A673 (cell line): ENCODE data around the gene GSTO2.

Source experiments
- EZH2 ChIP-seq: fragments of 200-600 bp; sonication (generic); IDR thresholded peaks from 2 replicates; pipeline ENCODE4 v1.6.1; 2017; ENCODE audit warnings: borderline replicate concordance, low read depth, mild to moderate bottlenecking, mixed read lengths, antibody characterized with exemption, low read length; ENCODE audit not compliant: poor library complexity, severe bottlenecking
- TF ChIP-seq, protein P1 (sequence below): fragments of 300-800, 200-600 bp; sonication (generic); conservative IDR thresholded peaks from 2 replicates; pipeline ENCODE4 v1.5.1; 2017; ENCODE audit warnings: low read depth, mild to moderate bottlenecking, antibody characterized with exemption, low read length, moderate library complexity, mixed read lengths

DNA sequence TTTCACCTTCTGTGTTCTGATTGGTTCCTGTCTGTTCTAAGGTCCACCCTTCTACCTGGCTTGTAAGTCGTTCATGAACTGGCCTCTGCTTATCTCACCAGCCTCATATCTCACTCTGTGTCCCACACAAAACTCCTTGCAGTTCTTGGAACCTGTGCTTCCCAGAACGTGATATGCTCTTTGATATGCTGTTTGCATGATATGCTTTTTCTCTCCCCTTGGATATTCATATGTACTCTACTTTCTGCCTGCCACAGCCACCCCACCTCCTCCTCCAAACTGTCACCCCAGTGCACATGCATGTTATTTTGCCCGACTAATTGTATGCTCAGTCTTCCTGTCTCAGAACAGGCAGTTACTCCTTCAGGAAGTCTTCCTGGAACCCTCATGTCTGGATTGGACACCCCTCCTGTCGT, 71.1 kb downstream of the GSTO2 start:
- TF ChIP-seq, protein P1, sequence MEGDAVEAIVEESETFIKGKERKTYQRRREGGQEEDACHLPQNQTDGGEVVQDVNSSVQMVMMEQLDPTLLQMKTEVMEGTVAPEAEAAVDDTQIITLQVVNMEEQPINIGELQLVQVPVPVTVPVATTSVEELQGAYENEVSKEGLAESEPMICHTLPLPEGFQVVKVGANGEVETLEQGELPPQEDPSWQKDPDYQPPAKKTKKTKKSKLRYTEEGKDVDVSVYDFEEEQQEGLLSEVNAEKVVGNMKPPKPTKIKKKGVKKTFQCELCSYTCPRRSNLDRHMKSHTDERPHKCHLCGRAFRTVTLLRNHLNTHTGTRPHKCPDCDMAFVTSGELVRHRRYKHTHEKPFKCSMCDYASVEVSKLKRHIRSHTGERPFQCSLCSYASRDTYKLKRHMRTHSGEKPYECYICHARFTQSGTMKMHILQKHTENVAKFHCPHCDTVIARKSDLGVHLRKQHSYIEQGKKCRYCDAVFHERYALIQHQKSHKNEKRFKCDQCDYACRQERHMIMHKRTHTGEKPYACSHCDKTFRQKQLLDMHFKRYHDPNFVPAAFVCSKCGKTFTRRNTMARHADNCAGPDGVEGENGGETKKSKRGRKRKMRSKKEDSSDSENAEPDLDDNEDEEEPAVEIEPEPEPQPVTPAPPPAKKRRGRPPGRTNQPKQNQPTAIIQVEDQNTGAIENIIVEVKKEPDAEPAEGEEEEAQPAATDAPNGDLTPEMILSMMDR, result no peak
- TF ChIP-seq EZH2, result no peak
